ENCODE data around the gene GALT.

GALT gene

GRCh38 chr9:34611811-34612787, 34.4 kb upstream of the GALT start, which contains the start of gene RPP25L:
RPP25L (minus strand) TSS chr9:34612097; CDS start chr9:34611296, 801 bp downstream.
- no peak for TF ChIP-seq CTCF (IDR thresholded peaks at IDR 0.05; ENCODE audit: insufficient read depth, low read length, missing control alignments)
- CTCF ChIA-PET = interaction anchor here (0.9 to 8.6 kb wide), 16 partner anchors 7 to 280 kb away, joined by 3 to 274 read pairs (median 4); partner anchors contain the start of genes ARID3C, CNTFR, DCTN3 and IL11RA
- DNase-seq (ENCODE audit: low read depth, low spot score) = no peak
- POLR2A ChIA-PET = no interaction called here
- peak within 1 kb of the TSS; percentile 86 for H3K4me3 ChIP-seq (ENCODE audit: low read depth, low read length)

GRCh38 chr9:34612788-34613390, 33.6 kb upstream of the GALT start:
- ChIA-PET POLR2A (no interaction called here), CTCF (interaction anchor here (0.6 to 8.6 kb wide), 15 partner anchors 8 to 88 kb away, joined by 3 to 274 read pairs (median 5); partner anchors contain the start of genes ARID3C, DCTN3, GALT and IL11RA)
- TF ChIP-seq CTCF (IDR thresholded peaks at IDR 0.05; ENCODE audit: insufficient read depth, low read length, missing control alignments) = peak; percentile 88
- peak overlapping the region; percentile 86 for H3K4me3 ChIP-seq (ENCODE audit: low read depth, low read length)
- DNase-seq (ENCODE audit: low read depth, low spot score) = no peak

GRCh38 chr9:34615132-34615531, 31.3 kb upstream of the GALT start:
- DNase-seq (ENCODE audit: low read depth, low spot score) = no peak
- TF ChIP-seq CTCF (IDR thresholded peaks at IDR 0.05; ENCODE audit: insufficient read depth, low read length, missing control alignments) = no peak
- POLR2A ChIA-PET = interaction anchor here (0.7 to 0.8 kb wide), 2 partner anchors 20 to 117 kb away, joined by 3 read pairs; no protein-coding TSS in a partner anchor
- CTCF ChIA-PET = interaction anchor here (0.8 to 8.6 kb wide), 7 partner anchors 10 to 169 kb away, joined by 3 to 274 read pairs (median 18); partner anchors contain the start of genes ARID3C and SIGMAR1
- H3K4me3 ChIP-seq (ENCODE audit: low read depth, low read length) = no peak overlapping the region

GRCh38 chr9:34620061-34620994, 26.1 kb upstream of the GALT start, which contains the start of gene DCTN3:
DCTN3 (minus strand) TSS chr9:34620495; CDS start chr9:34620464, 31 bp downstream.
- ChIA-PET CTCF (interaction anchor here (0.6 to 5.3 kb wide), 15 partner anchors 8 to 242 kb away, joined by 3 to 138 read pairs (median 4); partner anchors contain the start of genes ARID3C, RPP25L and SIGMAR1), POLR2A (interaction anchor here (0.9 to 1.5 kb wide), 2 partner anchors 14 to 33 kb away, joined by 3 to 5 read pairs; no protein-coding TSS in a partner anchor)
- TF ChIP-seq CTCF (IDR thresholded peaks at IDR 0.05; ENCODE audit: insufficient read depth, low read length, missing control alignments) = no peak

GRCh38 chr9:34623374-34624235, 22.9 kb upstream of the GALT start:
- no peak for DNase-seq (ENCODE audit: low read depth, low spot score)
- TF ChIP-seq CTCF (IDR thresholded peaks at IDR 0.05; ENCODE audit: insufficient read depth, low read length, missing control alignments) = no peak
- POLR2A ChIA-PET = no interaction called here
- H3K4me3 ChIP-seq (ENCODE audit: low read depth, low read length) = no peak overlapping the region
- CTCF ChIA-PET = interaction anchor here (1.2 to 5.3 kb wide), 3 partner anchors 11 to 79 kb away, joined by 3 to 138 read pairs (median 35); partner anchors contain the start of genes ARID3C, RPP25L and SIGMAR1

More at GRCh38 chr9:34620061-34620994, 26.1 kb upstream of the GALT start, which contains the start of gene DCTN3:
- peak; percentile 75 for DNase-seq (ENCODE audit: low read depth, low spot score)
- H3K4me3 ChIP-seq (ENCODE audit: low read depth, low read length) = peak within 1 kb of the TSS; percentile 92

Data from AG04449 (cell line).